Immature natural killer cell (primary cell): ENCODE results near the gene RALGAPB. TPM values are rescaled to one million over a fixed set of nuclear protein-coding genes. Genes with fewer than 3 reads are reported as not detected.
A peak's percentile ranks its signal among the peaks of the same experiment; 100 is the strongest.
"Not testable (repeated sequence)": the region's sequence is repeated elsewhere in the genome, so short reads cannot be mapped to it uniquely, and the experiment has no call there.

Experiments used
- DNase-seq, 3 donors: peaks; one replicate each; pipeline ENCODE4 v3.0.0; 2022; ENCODE audit warnings: mixed read lengths in 1 of 3
- H3K27ac Mint-ChIP-seq, 6 donors: one replicate each; pipeline ENCODE4 v1.8.0; 2020; ENCODE audit warnings: mixed read lengths in 6 of 6, mild to moderate bottlenecking in 5 of 6, inconsistent platforms in 4 of 6, moderate library complexity in 3 of 6
- H3K27me3 Mint-ChIP-seq, 3 donors: one replicate each; pipeline ENCODE4 v1.8.0; 2020 to 2021; ENCODE audit warnings: low read depth in 3 of 3, mild to moderate bottlenecking in 3 of 3, mixed read lengths in 3 of 3, moderate library complexity in 3 of 3, inconsistent platforms in 1 of 3
- H3K36me3 Mint-ChIP-seq, 3 donors: one replicate each; pipeline ENCODE4 v1.8.0; 2020; ENCODE audit warnings: mixed read lengths in 3 of 3, inconsistent platforms in 2 of 3, mild to moderate bottlenecking in 2 of 3
- H3K4me1 Mint-ChIP-seq, 2 donors: one replicate each; pipeline ENCODE4 v1.8.0; 2020; ENCODE audit warnings: inconsistent platforms in 2 of 2, mild to moderate bottlenecking in 2 of 2, mixed read lengths in 2 of 2, moderate library complexity in 1 of 2
- H3K4me3 Mint-ChIP-seq, 5 donors: one replicate each; pipeline ENCODE4 v1.8.0; 2020; ENCODE audit warnings: mild to moderate bottlenecking in 5 of 5, mixed read lengths in 5 of 5, inconsistent platforms in 3 of 5, moderate library complexity in 3 of 5
- H3K9me3 Mint-ChIP-seq, 6 donors: one replicate each; pipeline ENCODE4 v1.8.0; 2020; ENCODE audit warnings: mild to moderate bottlenecking in 6 of 6, mixed read lengths in 6 of 6, inconsistent platforms in 4 of 6, moderate library complexity in 3 of 6
- polyA plus RNA-seq, 3 donors: library from polyadenylated mRNA; unstranded; fragments of 300-500 nt; fragmentation: Illumina TruSeq; gene quantifications; one replicate each; pipeline ENCODE4 v1.2.3, GENCODE V29; 2021

RALGAPB gene
- polyA plus RNA-seq, 3 donors from 2014 or later, result 7.5 to 16.7 (median 14.7) TPM

GRCh38 chr20:38434770-38435554 lies 37.7 kb upstream of the RALGAPB start, which contains the start of gene SNHG17:
TSS of gene SNHG17 (minus strand) at chr20:38435328.
- H3K9me3 Mint-ChIP-seq, result no peaks in the 10 kb centered on the region
- peaks cover 10 to 11% (median 11%) of the 10 kb centered on the region in 3 donors for H3K36me3 Mint-ChIP-seq
- H3K27ac Mint-ChIP-seq, result peak within 1 kb of the TSS; percentile 83 to 97 (median 94)
- peak within 1 kb of the TSS; percentile 92 to 98 (median 97) for H3K4me3 Mint-ChIP-seq
- peaks cover 39 to 42% of the 10 kb centered on the region in 2 donors for H3K4me1 Mint-ChIP-seq
- peak; percentile 86 to 88 (median 86) for DNase-seq
- H3K27me3 Mint-ChIP-seq, result peaks cover 7 to 14% (median 8%) of the 10 kb centered on the region in 3 donors

- H3K4me3 Mint-ChIP-seq, result peak overlapping the region; percentile 92 to 98 (median 97)
- H3K27me3 Mint-ChIP-seq, result peaks cover 7 to 14% (median 8%) of the 10 kb centered on the region in 3 donors
- H3K9me3 Mint-ChIP-seq, result no peaks in the 10 kb centered on the region
- H3K27ac Mint-ChIP-seq, result peak overlapping the region; percentile 83 to 97 (median 94)
- H3K4me1 Mint-ChIP-seq, result peaks cover 38 to 42% of the 10 kb centered on the region in 2 donors
- no peak for DNase-seq
- peaks cover 10 to 11% (median 11%) of the 10 kb centered on the region in 3 donors for H3K36me3 Mint-ChIP-seq
Measured at GRCh38 chr20:38435555-38435939, 37.1 kb upstream of the RALGAPB start.

- Mint-ChIP-seq H3K27ac (no peak overlapping the region), H3K36me3 (peaks cover 0 to 4% (median 0%) of the 10 kb centered on the region in 3 donors), H3K9me3 (peaks cover 0 to 1% (median 0%) of the 10 kb centered on the region in 6 donors), H3K4me1 (peaks cover 19 to 21% of the 10 kb centered on the region in 2 donors), H3K4me3 (no peak overlapping the region), H3K27me3 (peaks cover 13 to 17% (median 15%) of the 10 kb centered on the region in 3 donors)
- no peak for DNase-seq
Measured at GRCh38 chr20:38437796-38438195, 34.8 kb upstream of the RALGAPB start.

- H3K36me3 Mint-ChIP-seq, H3K9me3 Mint-ChIP-seq, H3K27ac Mint-ChIP-seq, H3K4me1 Mint-ChIP-seq, DNase-seq, H3K4me3 Mint-ChIP-seq: not testable (repeated sequence)
- H3K27me3 Mint-ChIP-seq, result peaks cover 10 to 12% (median 11%) of the 10 kb centered on the region in 3 donors
Measured at GRCh38 chr20:38441110-38441509, 31.5 kb upstream of the RALGAPB start.

- peaks cover 11 to 14% (median 12%) of the 10 kb centered on the region in 3 donors for H3K27me3 Mint-ChIP-seq
- no peak overlapping the region for H3K4me3 Mint-ChIP-seq
- peaks cover 0 to 2% (median 0%) of the 10 kb centered on the region in 6 donors for H3K9me3 Mint-ChIP-seq
Measured at GRCh38 chr20:38441916-38442315, 30.7 kb upstream of the RALGAPB start.

GRCh38 chr20:38445381-38445796 lies 27.3 kb upstream of the RALGAPB start:
- Mint-ChIP-seq H3K27me3 (peaks cover 7 to 12% (median 7%) of the 10 kb centered on the region in 3 donors), H3K9me3 (peaks cover 0 to 2% (median 0%) of the 10 kb centered on the region in 6 donors), H3K4me3 (peak overlapping the region in 4 of 5 donors; percentile 21 to 84 (median 55)), H3K36me3 (peaks cover under 1 to 18% (median 9%) of the 10 kb centered on the region in 3 donors), H3K27ac (peak overlapping the region in 3 of 6 donors; percentile 49 to 75 (median 71)), H3K4me1 (peaks cover 24 to 29% of the 10 kb centered on the region in 2 donors)
- DNase-seq, result no peak

More at GRCh38 chr20:38441916-38442315, 30.7 kb upstream of the RALGAPB start:
- no peak overlapping the region for H3K27ac Mint-ChIP-seq
- peaks cover 8 to 15% of the 10 kb centered on the region in 2 donors for H3K4me1 Mint-ChIP-seq
- H3K36me3 Mint-ChIP-seq, result peaks cover 0 to 7% (median 0%) of the 10 kb centered on the region in 3 donors
- DNase-seq, result no peak

- peaks cover 6 to 24% (median 14%) of the 10 kb centered on the region in 3 donors for H3K36me3 Mint-ChIP-seq
- H3K9me3 Mint-ChIP-seq, result peaks cover 0 to 2% (median 0%) of the 10 kb centered on the region in 6 donors
- H3K4me1 Mint-ChIP-seq, result peaks cover 24 to 29% of the 10 kb centered on the region in 2 donors
- H3K4me3 Mint-ChIP-seq, result peak overlapping the region; percentile 84 to 89 (median 85)
- DNase-seq, result no peak
- H3K27me3 Mint-ChIP-seq, result peaks cover 7 to 13% (median 7%) of the 10 kb centered on the region in 3 donors
- peak overlapping the region; percentile 80 to 93 (median 84) for H3K27ac Mint-ChIP-seq
Measured at GRCh38 chr20:38445901-38446425, 26.7 kb upstream of the RALGAPB start.

- Mint-ChIP-seq H3K4me3 (peak overlapping the region; percentile 84 to 89 (median 85)), H3K27me3 (peaks cover 5 to 13% (median 5%) of the 10 kb centered on the region in 3 donors), H3K4me1 (peaks cover 24 to 29% of the 10 kb centered on the region in 2 donors), H3K27ac (peak overlapping the region; percentile 80 to 93 (median 84)), H3K9me3 (peaks cover 0 to 2% (median 0%) of the 10 kb centered on the region in 6 donors), H3K36me3 (peaks cover 10 to 28% (median 19%) of the 10 kb centered on the region in 3 donors)
- peak; percentile 90 to 92 (median 91) for DNase-seq
Measured at GRCh38 chr20:38446441-38447209, 26.0 kb upstream of the RALGAPB start.

GRCh38 chr20:38447251-38447661 lies 25.4 kb upstream of the RALGAPB start:
- peaks cover 0 to 10% (median 4%) of the 10 kb centered on the region in 3 donors for H3K27me3 Mint-ChIP-seq
- H3K27ac Mint-ChIP-seq, result peak overlapping the region; percentile 66 to 93 (median 80)
- peaks cover 0 to 2% (median 0%) of the 10 kb centered on the region in 6 donors for H3K9me3 Mint-ChIP-seq
- peaks cover 24 to 29% of the 10 kb centered on the region in 2 donors for H3K4me1 Mint-ChIP-seq
- DNase-seq, result no peak
- peak overlapping the region; percentile 84 to 89 (median 85) for H3K4me3 Mint-ChIP-seq
- peaks cover 10 to 25% (median 22%) of the 10 kb centered on the region in 3 donors for H3K36me3 Mint-ChIP-seq

- no peak for DNase-seq
- peaks cover 0 to 7% (median 4%) of the 10 kb centered on the region in 3 donors for H3K27me3 Mint-ChIP-seq
- peak overlapping the region; percentile 84 to 89 (median 85) for H3K4me3 Mint-ChIP-seq
- H3K4me1 Mint-ChIP-seq, result peaks cover 24 to 29% of the 10 kb centered on the region in 2 donors
- H3K36me3 Mint-ChIP-seq, result peaks cover 10 to 24% (median 23%) of the 10 kb centered on the region in 3 donors
- peak overlapping the region; percentile 66 to 93 (median 80) for H3K27ac Mint-ChIP-seq
- peaks cover 0 to 2% (median 0%) of the 10 kb centered on the region in 6 donors for H3K9me3 Mint-ChIP-seq
Measured at GRCh38 chr20:38447931-38448675, 24.5 kb upstream of the RALGAPB start.

- peaks cover 0 to 2% (median 0%) of the 10 kb centered on the region in 6 donors for H3K9me3 Mint-ChIP-seq
- H3K36me3 Mint-ChIP-seq, result peaks cover 10 to 24% (median 23%) of the 10 kb centered on the region in 3 donors
- H3K4me3 Mint-ChIP-seq, result peak overlapping the region in 3 of 5 donors; percentile 1 to 84 (median 9)
- peaks cover 24 to 29% of the 10 kb centered on the region in 2 donors for H3K4me1 Mint-ChIP-seq
- peaks cover 0 to 4% (median 4%) of the 10 kb centered on the region in 3 donors for H3K27me3 Mint-ChIP-seq
- no peak for DNase-seq
- peak overlapping the region in 1 of 6 donors; percentile 13 for H3K27ac Mint-ChIP-seq
Measured at GRCh38 chr20:38449046-38449445, 23.6 kb upstream of the RALGAPB start.

GRCh38 chr20:38450412-38450975 lies 22.1 kb upstream of the RALGAPB start:
- H3K27me3 Mint-ChIP-seq, result peaks cover 0 to 4% (median 4%) of the 10 kb centered on the region in 3 donors
- H3K36me3 Mint-ChIP-seq, result peaks cover 10 to 24% (median 23%) of the 10 kb centered on the region in 3 donors
- peaks cover 0 to 2% (median 0%) of the 10 kb centered on the region in 6 donors for H3K9me3 Mint-ChIP-seq
- peaks cover 23 to 26% of the 10 kb centered on the region in 2 donors for H3K4me1 Mint-ChIP-seq
- no peak for DNase-seq
- no peak overlapping the region for H3K4me3 Mint-ChIP-seq
- H3K27ac Mint-ChIP-seq, result peak overlapping the region in 2 of 6 donors; percentile 10 to 43
